ENCODE results near the gene PDLIM7.

Gene PDLIM7

GRCh38 chr5:177508221-177508611 is 10.8 kb upstream of the PDLIM7 start:
- in situ Hi-C loops (cut with MboI; ENCODE audit: low sequenced_read_pairs): no loop called here

GRCh38 chr5:177507596-177508220 is 10.3 kb upstream of the PDLIM7 start:
- in situ Hi-C loops (cut with MboI; ENCODE audit: low sequenced_read_pairs): no loop called here

GRCh38 chr5:177507165-177507564 is 9.8 kb upstream of the PDLIM7 start:
- in situ Hi-C loops (cut with MboI; ENCODE audit: low sequenced_read_pairs): no loop called here

- in situ Hi-C loops (cut with MboI; ENCODE audit: low sequenced_read_pairs): no loop called here
These were observed 7.7 kb upstream of the PDLIM7 start for GRCh38 chr5:177505075-177505474.

GRCh38 chr5:177504086-177505056 is 7.0 kb upstream of the PDLIM7 start:
- in situ Hi-C loops (cut with MboI; ENCODE audit: low sequenced_read_pairs): no loop called here

- in situ Hi-C loops (cut with MboI; ENCODE audit: low sequenced_read_pairs): no loop called here
These were observed 6.1 kb upstream of the PDLIM7 start for GRCh38 chr5:177503351-177504085.

GRCh38 chr5:177502886-177503285 is 5.5 kb upstream of the PDLIM7 start:
- in situ Hi-C loops (cut with MboI; ENCODE audit: low sequenced_read_pairs): no loop called here

- in situ Hi-C loops (cut with MboI; ENCODE audit: low sequenced_read_pairs): no loop called here
These were observed 4.7 kb upstream of the PDLIM7 start for GRCh38 chr5:177501874-177502678.

- in situ Hi-C loops (cut with MboI; ENCODE audit: low sequenced_read_pairs): no loop called here
These were observed 3.5 kb upstream of the PDLIM7 start for GRCh38 chr5:177500685-177501522.

- in situ Hi-C loops (cut with MboI; ENCODE audit: low sequenced_read_pairs): no loop called here
These were observed 2.4 kb upstream of the PDLIM7 start for GRCh38 chr5:177499842-177500241.

GRCh38 chr5:177498013-177498787 is 796 bp upstream of the PDLIM7 start:
- in situ Hi-C loops (cut with MboI; ENCODE audit: low sequenced_read_pairs): no loop called here

- in situ Hi-C loops (cut with MboI; ENCODE audit: low sequenced_read_pairs): no loop called here
These were observed 595 bp downstream of the PDLIM7 start for GRCh38 chr5:177496727-177497291.

- in situ Hi-C loops (cut with MboI; ENCODE audit: low sequenced_read_pairs): no loop called here
These were observed 1.2 kb downstream of the PDLIM7 start for GRCh38 chr5:177496070-177496726.

GRCh38 chr5:177495243-177496060 is 2.0 kb downstream of the PDLIM7 start:
- in situ Hi-C loops (cut with MboI; ENCODE audit: low sequenced_read_pairs): no loop called here

- in situ Hi-C loops (cut with MboI; ENCODE audit: low sequenced_read_pairs): no loop called here
These were observed 2.8 kb downstream of the PDLIM7 start for GRCh38 chr5:177494346-177495195.

- in situ Hi-C loops (cut with MboI; ENCODE audit: low sequenced_read_pairs): no loop called here
These were observed 3.5 kb downstream of the PDLIM7 start for GRCh38 chr5:177493795-177494345.
